HG03575 (cell line): ENCODE results near the gene AGBL2.
"Not testable (repeated sequence)": the region's sequence is repeated elsewhere in the genome, so short reads cannot be mapped to it uniquely, and the experiment has no call there.

Experiments
- ATAC-seq: cut with Tn5 transposase; IDR thresholded peaks from one replicate; pipeline ENCODE4 v1.9.1; 2021; ENCODE audit not compliant: unreplicated experiment, insufficient number of reproducible peaks, low FRiP score; ENCODE audit errors: extremely low read depth

Gene AGBL2

GRCh38 chr11:47645500-47645899 lies 69.7 kb downstream of the AGBL2 start:
- no peak for ATAC-seq

DNA sequence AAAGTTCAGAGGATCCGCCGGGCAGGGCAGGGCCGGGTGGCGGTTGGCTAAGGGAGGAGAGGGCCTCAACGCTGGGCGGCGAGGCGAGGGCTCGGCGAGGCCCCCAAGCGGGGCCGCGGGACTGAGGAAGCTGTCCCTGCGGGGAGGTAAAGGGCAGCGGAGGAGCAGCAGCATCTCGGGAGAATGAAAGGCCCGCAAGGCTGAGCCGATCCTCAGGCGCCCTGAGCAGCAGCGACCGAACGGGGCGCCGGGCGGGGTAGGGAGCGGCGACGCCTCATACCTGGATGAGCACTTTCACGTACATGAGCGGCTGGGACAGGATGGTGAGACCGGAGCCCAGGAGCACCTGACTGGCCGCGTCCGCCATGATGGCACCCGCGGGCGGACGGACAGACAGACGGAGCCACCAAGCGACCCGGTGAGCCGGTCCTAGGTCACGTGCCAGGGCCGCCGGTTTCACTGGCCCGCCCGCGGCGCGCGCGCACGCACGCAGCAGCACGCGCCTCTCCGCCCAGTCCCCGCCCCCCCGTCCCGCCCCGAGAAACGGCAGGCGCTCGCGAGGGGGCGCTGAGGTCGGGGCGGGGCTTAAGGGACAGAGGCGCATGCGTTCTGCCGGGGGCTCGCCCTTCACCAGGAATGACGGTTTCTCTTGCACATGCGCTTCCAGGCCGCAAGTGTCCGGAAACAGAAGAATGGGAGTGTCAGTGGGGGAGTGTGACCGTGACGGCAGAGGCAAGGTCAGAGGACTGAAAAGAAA lies 72.9 kb downstream of the AGBL2 start, which contains the start of gene MTCH2:
Gene MTCH2 (minus strand): TSS at position 461 of the 757 bp plus-strand sequence. CDS start 94 bp downstream, at position 367.
- peak; percentile 82 for ATAC-seq

DNA sequence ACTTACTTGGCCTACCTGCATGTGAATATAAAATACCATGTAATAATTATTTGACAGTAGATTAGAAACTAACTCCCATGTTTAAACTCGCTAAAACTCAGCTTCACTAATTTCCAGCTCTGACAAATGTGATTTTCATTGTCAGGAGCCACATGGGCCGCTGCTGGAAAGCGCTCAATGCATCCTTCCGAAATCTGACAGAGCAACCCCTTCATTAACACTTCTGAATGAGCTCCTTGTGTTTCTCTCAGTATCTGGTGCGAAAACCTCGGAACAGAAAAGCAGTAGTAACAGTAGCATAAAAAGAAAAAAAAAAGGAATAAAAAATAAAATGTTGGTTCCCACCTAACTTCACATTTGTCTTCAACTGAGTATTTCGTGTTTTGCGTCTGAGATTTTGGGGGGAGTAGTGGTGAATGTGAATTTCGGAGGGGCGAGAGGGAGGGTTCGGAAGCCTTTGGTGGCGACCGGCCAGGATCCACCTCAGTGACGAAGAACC lies 73.5 kb downstream of the AGBL2 start:
- ATAC-seq = no peak

GRCh38 chr11:47640506-47640905 lies 74.7 kb downstream of the AGBL2 start:
- not testable (repeated sequence) for ATAC-seq

DNA sequence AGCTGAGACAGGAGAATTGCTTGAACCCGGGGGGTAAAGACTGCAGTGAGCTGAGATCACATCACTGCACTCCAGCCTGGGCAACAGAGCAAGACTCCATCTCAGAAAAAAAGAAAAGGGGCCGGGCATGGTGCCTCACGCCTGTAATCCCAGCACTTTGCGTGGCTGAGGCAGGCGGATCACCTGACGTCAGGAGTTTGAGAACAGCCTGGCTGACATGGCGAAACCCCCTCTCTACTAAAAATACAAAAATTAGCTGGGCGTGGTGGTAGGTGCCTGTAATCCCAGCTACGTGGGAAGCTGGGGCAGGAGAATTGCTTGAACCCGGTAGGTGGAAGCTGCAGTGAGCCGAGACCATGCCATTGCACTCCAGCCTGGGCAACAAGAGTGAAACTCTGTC lies 78.8 kb downstream of the AGBL2 start:
- ATAC-seq = not testable (repeated sequence)

DNA sequence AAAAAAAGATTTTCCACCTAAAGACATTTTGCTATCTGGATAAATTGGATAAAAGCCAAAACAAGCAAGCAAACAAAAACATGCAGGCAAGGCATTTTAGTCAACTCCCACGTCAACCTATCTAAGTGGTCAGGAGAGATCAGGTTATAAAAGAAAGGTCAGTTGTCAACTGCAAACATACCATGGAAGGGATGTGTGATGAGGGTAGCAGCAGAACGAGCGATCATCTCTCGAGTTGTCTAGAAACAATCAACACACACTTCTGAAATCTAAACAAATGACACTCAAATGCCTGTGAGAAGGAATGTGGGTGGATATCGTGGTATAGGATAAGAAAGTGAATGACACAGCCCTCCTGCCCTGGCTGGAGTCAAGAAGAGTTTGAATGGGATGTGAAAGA lies 83.7 kb downstream of the AGBL2 start:
- ATAC-seq = no peak

DNA sequence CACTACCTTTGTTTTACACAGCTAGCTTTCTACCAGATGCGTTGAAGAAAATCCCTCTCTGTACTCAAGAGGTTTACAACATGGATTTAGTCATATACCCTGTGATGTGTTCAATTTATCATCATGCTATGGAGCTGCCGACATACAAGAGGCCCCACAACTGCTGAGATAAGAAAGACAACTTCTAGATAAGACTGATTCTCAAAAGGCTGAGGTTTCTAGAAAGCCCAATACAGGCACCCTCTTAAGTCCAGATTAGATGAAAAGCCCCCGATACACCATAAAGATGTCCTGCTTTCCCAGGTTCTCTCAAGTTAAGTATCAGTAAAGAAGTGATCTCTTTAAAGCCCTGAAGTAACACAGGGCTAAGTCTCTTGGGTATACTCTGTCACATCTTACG lies 87.1 kb downstream of the AGBL2 start:
- no peak for ATAC-seq

- no peak for ATAC-seq
Measured at GRCh38 chr11:47626234-47626633, 88.9 kb downstream of the AGBL2 start.

GRCh38 chr11:47620836-47621378 lies 94.3 kb downstream of the AGBL2 start:
- no peak for ATAC-seq

DNA sequence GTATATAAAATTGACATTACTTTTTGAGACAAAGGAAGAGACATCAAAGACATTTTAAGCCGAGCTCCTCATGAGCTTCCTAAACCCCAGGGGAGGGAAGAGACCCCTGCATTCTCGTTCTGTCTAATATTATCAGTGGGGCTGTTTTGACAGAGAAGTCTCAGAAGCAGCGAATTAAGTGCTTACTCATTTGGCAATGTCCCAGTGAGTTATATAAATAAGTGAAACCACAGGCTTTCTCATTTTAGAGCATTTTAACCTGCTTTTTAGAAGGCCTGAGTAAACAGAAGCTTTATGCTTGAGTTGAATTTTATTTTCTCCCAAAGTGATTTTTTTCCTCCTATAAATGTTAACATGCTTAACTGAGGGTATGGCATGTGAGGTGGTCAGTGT lies 97.8 kb downstream of the AGBL2 start:
- ATAC-seq = no peak

DNA sequence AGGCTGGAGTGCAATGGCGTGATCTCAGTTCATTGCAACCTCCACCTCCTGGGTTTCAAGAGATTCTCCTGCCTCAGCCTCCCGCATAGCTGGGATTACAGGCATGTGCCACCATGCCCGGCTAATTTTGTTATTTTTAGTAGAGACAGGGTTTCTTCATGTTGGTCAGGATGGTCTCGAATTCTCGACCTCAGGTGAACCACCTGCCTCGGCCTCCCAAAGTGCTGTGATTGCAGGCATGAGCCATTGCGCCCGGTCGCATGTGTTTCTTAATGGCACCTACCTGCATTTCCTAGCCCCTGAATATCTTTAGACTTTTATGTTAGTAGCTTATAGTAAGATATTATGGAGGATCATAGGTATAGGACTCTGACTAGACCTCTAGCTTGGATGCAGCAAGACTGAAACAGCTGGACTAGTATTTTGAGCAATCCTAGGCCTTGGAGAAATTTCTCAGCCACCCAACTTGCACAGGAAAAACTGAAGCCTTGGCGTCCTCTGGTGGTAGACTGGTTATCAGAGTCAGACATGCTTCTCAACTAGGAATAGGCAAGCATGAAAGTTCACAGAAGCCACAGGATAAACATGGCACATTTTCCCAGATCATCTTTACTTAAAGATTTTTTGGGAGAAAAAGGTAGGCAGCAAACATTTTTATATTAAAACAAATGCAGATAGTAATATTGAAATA lies 98.3 kb downstream of the AGBL2 start:
- no peak for ATAC-seq

- no peak for ATAC-seq
Measured at GRCh38 chr11:47615249-47615648, 99.9 kb downstream of the AGBL2 start.

DNA sequence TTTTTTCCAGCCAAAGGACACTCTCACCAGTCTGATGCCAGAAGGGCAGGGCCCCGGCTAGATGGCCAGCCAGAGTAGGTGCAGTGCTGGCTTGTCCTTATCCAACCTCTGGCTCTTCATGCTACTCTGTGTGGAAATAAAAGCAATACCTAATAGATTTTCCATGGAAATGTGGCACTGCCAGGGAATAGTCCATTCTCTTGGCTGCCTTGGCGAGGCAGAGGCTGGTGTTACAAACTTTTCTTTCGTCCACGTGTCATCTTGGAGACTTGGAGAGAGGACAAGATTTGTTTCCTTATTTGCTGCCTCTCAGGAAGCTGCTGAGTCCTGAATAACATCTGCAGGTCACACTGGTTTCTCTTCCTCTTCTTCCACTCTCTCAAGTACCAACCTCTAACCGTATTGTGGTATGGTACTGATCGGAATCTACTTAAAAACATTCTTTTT lies 103.8 kb downstream of the AGBL2 start:
- ATAC-seq = no peak

DNA sequence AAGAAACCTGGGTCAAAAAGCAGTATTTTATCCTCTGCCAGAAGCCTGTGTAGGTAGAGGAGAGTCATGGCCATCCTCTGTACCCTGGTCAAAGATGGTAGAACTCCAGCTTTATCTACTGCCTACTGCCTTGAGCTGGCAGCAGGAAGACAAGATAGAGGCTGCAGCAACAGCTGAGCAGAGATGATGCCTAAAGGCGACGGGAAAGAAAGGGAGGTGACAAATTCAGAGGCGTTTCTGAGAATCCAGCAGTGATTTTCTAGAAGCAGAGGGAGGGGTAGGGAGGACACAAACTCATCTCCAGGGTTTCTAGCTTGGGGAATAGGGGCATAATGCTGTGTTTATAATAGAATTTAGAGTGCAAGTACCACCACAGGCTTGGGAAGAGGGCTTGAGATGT lies 105.5 kb downstream of the AGBL2 start:
- no peak for ATAC-seq
